GM21526 (cell line): Measurements from ENCODE around the gene ICA1.
A peak's percentile ranks its signal among the peaks of the same experiment; 100 is the strongest.

Source experiments
- ATAC-seq: cut with Tn5 transposase; IDR thresholded peaks from one replicate; pipeline ENCODE4 v1.9.1; 2021; ENCODE audit warnings: moderate library complexity; ENCODE audit not compliant: unreplicated experiment, low FRiP score

Gene ICA1

GRCh38 chr7:8136051-8136730 is 125.8 kb downstream of the ICA1 start:
- ATAC-seq, result no peak

DNA sequence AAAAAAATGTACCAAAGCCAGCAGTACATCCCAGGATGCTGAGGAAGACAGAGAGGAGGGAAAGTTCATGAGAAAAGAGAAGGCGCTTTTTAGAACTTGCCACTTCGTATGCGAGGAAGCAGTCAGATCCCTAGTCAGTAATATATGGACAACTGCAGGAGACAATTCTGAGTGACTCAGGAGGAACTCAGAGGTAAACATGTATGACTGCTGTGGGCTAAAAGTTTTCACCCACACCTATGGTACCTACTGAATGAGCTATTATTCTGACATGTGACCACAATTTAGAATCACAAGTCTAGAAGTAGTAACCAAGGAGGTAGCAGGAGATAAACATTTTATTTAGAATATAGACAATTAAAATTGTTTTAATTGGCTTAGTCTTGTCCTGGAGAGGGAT is 126.5 kb downstream of the ICA1 start:
- ATAC-seq, result no peak

DNA sequence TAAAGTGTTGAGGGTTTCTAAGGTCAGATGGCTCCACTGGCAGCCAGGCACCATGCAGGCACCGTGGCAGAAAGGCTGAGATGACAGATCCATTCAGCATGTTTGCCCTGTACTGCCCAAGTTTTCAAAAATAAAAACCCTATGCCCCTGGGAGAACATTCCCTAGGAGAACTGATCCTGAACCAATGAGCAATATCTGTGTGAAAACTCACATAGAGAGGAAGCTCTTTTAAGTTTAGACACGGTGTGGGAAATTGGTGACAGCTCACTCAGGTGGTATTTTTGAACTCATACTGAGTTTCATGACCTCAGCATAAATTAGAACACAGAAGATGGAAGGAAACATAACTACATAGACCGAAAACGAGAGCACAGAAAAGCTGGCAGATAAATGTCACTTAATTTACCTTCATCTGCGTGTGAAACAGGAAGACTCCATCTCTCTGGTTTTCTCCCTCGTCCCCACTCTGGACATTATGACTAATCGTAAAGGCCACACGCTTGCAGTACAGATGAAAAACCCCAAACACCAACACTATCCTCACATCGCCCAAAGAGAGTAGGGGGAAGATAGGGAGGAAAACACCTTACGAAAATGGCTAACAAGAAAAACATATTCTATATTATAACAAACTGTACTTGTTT is 127.8 kb downstream of the ICA1 start:
- peak; percentile 67 for ATAC-seq

DNA sequence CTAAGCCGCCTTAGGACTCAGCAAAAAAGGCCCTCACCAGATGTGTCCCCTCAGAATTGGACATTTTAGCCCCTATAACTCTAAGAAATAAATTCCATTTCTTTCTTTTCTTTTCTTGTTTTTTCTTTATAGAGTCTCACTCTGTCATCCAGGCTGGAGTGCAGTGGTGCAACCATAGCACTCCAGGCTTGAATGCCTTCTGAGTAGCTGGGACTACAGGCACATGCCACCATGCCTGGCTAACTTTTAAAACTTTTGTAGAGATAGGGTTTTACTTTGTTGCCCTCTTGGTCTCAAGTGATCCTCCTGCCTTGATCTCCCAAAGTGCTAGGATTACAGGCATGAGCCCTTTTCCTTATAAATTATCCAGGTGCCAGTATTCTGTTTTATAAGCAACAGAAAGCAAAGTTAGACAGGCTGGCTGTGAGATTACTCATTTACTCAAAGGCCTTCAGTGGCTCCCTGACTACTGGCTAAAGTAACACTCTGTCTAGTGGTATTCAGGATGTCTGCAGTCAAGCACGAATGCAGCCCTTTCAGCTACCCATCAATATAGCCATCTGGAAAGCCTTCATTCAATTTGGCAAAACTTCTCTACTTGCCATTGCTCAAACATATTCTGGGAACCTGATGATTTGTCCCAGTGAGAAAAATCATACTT is 128.6 kb downstream of the ICA1 start:
- ATAC-seq, result no peak

DNA sequence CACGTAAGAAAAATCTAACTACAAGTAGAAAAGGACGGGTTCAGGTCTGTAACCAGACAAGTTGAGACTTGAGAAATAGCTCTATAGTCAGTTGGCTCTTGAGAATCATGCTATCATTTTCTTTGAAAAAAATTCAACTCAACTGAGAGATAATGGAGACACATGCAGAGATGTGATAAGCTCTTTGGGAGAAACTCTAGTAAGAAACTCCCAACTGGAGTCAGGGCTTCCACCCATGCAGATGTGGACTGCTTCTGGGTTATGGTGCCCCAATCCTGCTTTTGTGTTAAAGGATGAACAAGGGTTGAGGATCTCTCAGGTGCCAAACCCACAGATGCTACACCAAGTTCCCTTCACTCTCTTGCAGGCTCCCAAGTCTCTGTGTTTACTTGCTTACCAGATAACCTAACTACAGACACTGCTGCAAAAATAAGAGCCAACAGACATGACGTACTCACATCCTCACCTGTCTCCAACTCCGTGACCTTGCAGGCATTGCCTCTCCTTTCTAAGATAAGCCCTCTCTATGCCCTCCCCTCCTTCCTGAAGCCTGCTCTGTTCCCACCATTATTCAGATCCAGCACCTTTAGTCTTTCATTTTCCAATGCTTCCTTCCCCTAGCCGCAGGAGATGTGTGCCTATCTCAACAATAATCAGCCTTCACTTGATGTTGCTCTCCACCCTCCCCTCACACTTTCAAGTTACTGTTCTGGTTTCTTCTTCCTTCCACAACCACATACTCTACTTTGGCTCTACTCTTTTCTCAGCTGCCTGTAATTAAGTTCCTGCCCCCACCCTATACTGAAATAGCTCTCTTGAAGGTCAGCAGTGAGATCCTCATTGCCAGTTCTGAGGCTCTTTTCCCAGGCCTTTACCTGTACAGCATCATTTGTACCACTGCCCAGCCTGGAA is 130.0 kb downstream of the ICA1 start:
- peak; percentile 48 for ATAC-seq

DNA sequence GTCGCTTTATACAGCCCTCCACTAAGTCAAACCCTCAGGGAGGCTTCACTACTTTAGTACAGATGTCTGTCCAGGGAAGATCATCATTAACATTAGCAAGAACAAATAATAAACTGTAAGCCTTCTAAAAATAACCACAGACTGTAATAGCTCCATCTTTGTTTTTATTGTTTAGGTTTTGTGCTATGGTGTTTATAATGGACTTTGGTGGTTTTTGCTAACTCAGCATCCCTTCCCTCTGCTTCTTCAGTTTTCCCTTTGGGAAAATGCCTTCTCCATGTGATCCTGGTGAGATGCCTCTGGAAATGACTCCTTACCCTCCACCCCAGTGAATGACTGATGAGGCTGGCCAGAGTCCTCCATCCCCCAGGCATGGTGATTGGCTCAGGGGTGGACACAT is 131.3 kb downstream of the ICA1 start:
- no peak for ATAC-seq

DNA sequence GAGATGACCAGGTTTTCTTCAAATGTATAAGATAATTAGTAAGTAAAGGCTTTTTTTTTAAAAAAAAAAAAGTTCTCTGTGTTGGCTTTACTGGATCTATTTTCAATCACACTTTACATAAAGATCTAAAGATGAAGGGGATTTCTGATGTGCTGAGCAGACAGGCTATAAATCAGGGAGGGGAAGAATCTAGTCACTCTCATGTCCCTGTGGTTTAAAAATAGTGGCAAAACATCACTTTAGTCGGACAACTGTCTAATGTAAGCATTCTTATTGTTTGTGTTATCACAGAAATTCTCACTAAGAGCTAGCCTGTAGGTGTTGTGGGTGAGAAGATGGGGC is 132.7 kb downstream of the ICA1 start:
- ATAC-seq, result no peak

GRCh38 chr7:8128449-8129317 is 133.3 kb downstream of the ICA1 start:
- ATAC-seq, result no peak

- no peak for ATAC-seq
Observed at GRCh38 chr7:8126601-8127167, 135.3 kb downstream of the ICA1 start.

GRCh38 chr7:8125680-8126444 is 136.1 kb downstream of the ICA1 start:
- peak; percentile 68 for ATAC-seq

DNA sequence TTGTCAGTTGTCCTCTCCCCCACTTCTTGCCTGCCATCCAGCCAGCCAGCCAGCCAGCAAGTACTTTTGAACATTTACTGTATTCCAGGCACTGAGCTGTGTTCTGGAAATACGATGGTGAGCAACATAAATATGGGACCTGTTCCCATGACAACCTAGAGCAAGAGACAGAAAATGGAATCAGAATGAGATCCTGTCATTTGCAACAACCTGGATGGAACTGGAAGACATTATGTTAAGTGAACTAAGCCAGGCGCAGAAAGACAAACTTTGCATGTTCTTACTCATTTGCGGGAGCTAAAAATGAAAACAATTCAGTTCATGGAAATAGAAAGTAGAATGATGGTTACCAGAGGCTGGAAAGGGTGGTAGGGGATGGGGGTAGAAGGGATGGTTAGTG is 140.7 kb downstream of the ICA1 start:
- ATAC-seq, result no peak

DNA sequence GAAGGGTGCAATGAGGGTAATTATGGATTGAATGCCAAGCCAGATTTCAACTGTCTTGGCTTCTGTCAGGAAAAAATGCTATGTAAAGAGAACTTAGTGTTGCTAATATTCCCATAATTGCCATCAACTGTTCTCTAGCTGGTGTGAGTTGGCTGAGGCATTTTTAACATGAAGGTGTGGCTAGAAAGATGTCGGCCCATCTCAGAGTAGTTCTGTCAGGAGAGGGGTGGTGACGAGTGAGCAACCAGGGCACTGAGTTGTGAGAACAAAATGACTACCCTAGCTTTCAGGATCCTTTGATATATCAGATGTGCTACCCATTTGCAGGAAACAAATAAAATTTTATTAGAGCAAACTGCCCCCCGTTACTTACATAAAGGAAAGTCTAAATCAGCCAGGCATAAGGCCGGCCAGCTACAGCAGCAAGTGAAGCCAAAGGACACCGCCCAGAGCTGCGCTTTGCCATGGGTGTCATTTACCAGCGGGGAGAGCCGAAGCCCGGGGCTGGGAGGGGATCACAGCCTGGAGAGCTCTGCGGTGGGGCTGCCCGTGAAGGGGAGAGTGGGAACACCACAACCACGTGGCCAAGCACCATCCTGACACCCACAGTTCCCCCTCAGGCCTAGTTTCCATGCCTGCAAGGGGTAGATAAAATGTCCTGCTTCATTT is 141.4 kb downstream of the ICA1 start:
- no peak for ATAC-seq

DNA sequence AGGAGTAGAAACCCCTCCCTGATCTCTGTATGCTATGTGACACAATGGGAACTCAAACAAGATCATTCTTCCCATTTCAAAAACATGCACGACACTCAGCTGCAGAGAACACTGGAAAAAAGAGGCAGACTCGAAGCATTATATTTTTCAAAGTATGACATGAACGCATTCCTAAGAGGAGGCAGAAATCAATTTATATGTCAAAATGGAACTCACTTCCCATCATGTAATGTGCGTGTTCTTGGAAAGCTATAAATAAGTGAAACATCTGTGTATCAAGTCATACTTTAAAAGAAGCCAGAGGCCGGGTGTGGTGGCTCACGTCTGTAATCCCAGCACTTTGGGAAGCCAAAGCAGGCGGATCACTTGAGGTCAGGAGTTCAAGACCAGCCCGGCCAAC is 142.7 kb downstream of the ICA1 start:
- ATAC-seq, result no peak

GRCh38 chr7:8117195-8117594 is 144.8 kb downstream of the ICA1 start:
- no peak for ATAC-seq

GRCh38 chr7:8115547-8116402 is 146.2 kb downstream of the ICA1 start:
- ATAC-seq, result peak; percentile 82

- ATAC-seq, result no peak
Observed at GRCh38 chr7:8114175-8114574, 147.8 kb downstream of the ICA1 start.

DNA sequence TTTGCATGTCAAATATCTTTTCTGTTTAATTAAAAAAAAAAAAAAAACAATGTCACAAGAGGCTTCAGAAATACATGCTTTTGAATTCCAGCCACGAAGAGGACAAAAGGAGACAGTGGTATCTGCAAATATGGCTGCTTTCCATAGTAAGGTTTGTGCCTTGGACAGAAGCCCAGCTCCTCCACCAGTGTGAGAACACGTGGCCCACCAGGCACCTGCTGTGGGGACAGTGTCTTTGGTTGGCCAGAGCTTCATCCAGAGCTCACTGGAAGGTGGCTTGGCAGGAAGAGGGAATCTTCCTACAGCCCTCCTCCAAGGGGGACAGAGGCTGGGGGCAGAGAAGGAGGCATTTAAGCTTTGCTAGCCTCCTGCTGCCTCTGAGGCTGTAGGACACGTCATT is 148.8 kb downstream of the ICA1 start:
- ATAC-seq, result no peak

DNA sequence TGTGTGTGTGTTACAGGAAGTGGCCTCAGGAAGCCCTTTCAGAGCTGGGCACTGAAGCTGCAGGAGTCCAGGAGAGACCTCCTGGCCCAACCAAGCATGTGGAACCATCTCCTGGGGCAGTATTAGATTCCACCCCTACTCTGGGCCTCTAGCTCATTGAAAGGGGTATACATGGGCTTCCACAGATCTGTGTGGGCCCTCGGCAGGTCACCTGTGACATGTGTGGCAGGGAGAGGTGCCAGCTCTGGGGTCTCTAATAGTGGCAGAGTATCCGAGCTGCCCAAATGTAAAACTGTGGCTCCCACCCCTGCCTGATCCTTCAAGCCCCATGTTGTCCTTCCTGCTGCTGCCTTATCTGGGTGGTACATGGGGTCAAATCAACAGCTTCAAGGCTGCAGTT is 149.3 kb downstream of the ICA1 start:
- ATAC-seq, result no peak
